GM12878 (cell line): ENCODE data around the gene RTP3. TPM values are rescaled to one million over a fixed set of nuclear protein-coding genes. Genes with fewer than 3 reads are reported as not detected.

ENCODE experiments used
- ATAC-seq: fragments of 200-7000 bp; cut with Tn5 transposase; 3 replicates; pipeline ENCODE4 v1.9.1; 2020; ENCODE audit warnings: mild to moderate bottlenecking, moderate library complexity
- BruUV-seq: library from RNA; stranded (reverse); fragments of 400-500 nt; replicated peaks from 2 replicates; lab custom pipeline; 2021; lab: Mats Ljungman, UMichigan
- CTCF ChIA-PET: fragments of 300-600 bp; sonication (Branson Sonifier 250); formaldehyde crosslinking; extraction: SDS; loops from one replicate; lab custom pipeline; 2021; ENCODE audit warnings: inconsistent platforms; lab: Yijun Ruan, JAX
- POLR2A ChIA-PET: fragments of 350-600 bp; formaldehyde crosslinking; extraction: SDS; loops from one replicate; lab custom pipeline; 2021; ENCODE audit warnings: inconsistent platforms; lab: Charles Lee
- RAD21 ChIA-PET: fragments of 300-600 bp; sonication (Branson Sonifier 250); formaldehyde crosslinking; loops from one replicate; lab custom pipeline; 2023; ENCODE audit warnings: antibody characterized with exemption; ENCODE audit not compliant: unreplicated experiment; lab: Charles Lee
- SMC1A ChIA-PET: fragments of 300-600 bp; sonication (Branson Sonifier 250); formaldehyde crosslinking; loops from one replicate; lab custom pipeline; 2023; ENCODE audit not compliant: unreplicated experiment, uncharacterized antibody; lab: Charles Lee
- DNase-seq: peaks from one replicate; pipeline ENCODE4 v3.0.0-alpha.2; 2011; ENCODE audit warnings: low read depth, low spot score
- FAIRE-seq: peaks from 3 replicates; lab custom pipeline; 2011; peaks lifted over from hg19 to GRCh38; lab: Jason Lieb, UNC
- H2AFZ ChIP-seq: 2 replicates; pipeline ENCODE4 v1.6.0; 2011; ENCODE audit warnings: low read depth, low read length, control low read depth; ENCODE audit not compliant: control insufficient read depth
- H3K27ac ChIP-seq: 2 replicates; pipeline ENCODE4 v1.5.1; 2011; ENCODE audit warnings: control low read depth; ENCODE audit not compliant: control insufficient read depth, insufficient read depth
- H3K27me3 ChIP-seq, 2 experiments: replicated peaks in 1 of 2; 2 replicates each; pipeline versions ENCODE4 v1.6.0 to v1.6.1; 2011; ENCODE audit warnings: low read length in 1 of 2; ENCODE audit not compliant: control insufficient read depth in 2 of 2, insufficient read depth in 2 of 2
- H3K36me3 ChIP-seq, 2 experiments: 2 replicates each; pipeline ENCODE4 v1.5.1; 2011; ENCODE audit warnings: low read length in 1 of 2; ENCODE audit not compliant: control insufficient read depth in 2 of 2, insufficient read depth in 2 of 2
- H3K4me1 ChIP-seq: 2 replicates; pipeline ENCODE4 v1.6.1; 2011; ENCODE audit warnings: mild to moderate bottlenecking, low read length, moderate library complexity, mixed read lengths; ENCODE audit not compliant: control insufficient read depth, insufficient read depth
- H3K4me2 ChIP-seq: 2 replicates; pipeline ENCODE4 v1.6.0; 2011; ENCODE audit warnings: control low read depth; ENCODE audit not compliant: control insufficient read depth, insufficient read depth
- H3K4me3 ChIP-seq: fragments of 200-600 bp; sonication (generic); 2 replicates; pipeline ENCODE4 v1.5.1; 2016
- H3K79me2 ChIP-seq: 2 replicates; pipeline ENCODE4 v1.6.0; 2011; ENCODE audit warnings: low read length; ENCODE audit not compliant: control insufficient read depth, insufficient read depth
- H3K9ac ChIP-seq: 2 replicates; pipeline ENCODE4 v1.8.0; 2011; ENCODE audit warnings: low read length, control low read depth, mixed read lengths; ENCODE audit not compliant: control insufficient read depth, insufficient read depth
- H3K9me3 ChIP-seq: replicated peaks from 3 replicates; pipeline ENCODE4 v1.5.1; 2011; ENCODE audit warnings: mild to moderate bottlenecking, low read length; ENCODE audit not compliant: control insufficient read depth, insufficient read depth
- H4K20me1 ChIP-seq: 2 replicates; pipeline ENCODE4 v1.6.0; 2011; ENCODE audit not compliant: control insufficient read depth, insufficient read depth
- CHD2 ChIP-seq: IDR thresholded peaks from 2 replicates; pipeline ENCODE4 v1.6.1; 2011; ENCODE audit warnings: low read depth, low read length, improper control_type of control experiment, borderline replicate concordance
- E2F8 ChIP-seq: fragments of 450-650 bp; IDR thresholded peaks from 2 replicates; pipeline ENCODE4 v1.6.1; 2018; ENCODE audit warnings: mild to moderate bottlenecking, low read depth, moderate library complexity; ENCODE audit not compliant: partially characterized antibody
- GABPA ChIP-seq: IDR thresholded peaks from 2 replicates; pipeline ENCODE4 v1.6.1; 2014; ENCODE audit warnings: antibody characterized with exemption, low read depth, mild to moderate bottlenecking, inconsistent platforms
- IRF3 ChIP-seq: fragments of 450-650 bp; IDR thresholded peaks from 2 replicates; pipeline ENCODE4 v1.6.1; 2014; ENCODE audit warnings: mild to moderate bottlenecking
- MTA3 ChIP-seq: IDR thresholded peaks from 2 replicates; pipeline ENCODE4 v1.6.1; 2012; ENCODE audit warnings: low read length, inconsistent platforms, borderline replicate concordance
- NFYB ChIP-seq: IDR thresholded peaks from 2 replicates; pipeline ENCODE4 v1.6.1; 2011; ENCODE audit warnings: low read depth, mild to moderate bottlenecking, low read length, improper control_type of control experiment, moderate library complexity; ENCODE audit not compliant: insufficient read depth
- NR2C2 ChIP-seq: IDR thresholded peaks from 2 replicates; pipeline ENCODE4 v1.6.1; 2011; ENCODE audit warnings: borderline replicate concordance, low read depth; ENCODE audit not compliant: control insufficient read depth, insufficient read length
- NR2F1 ChIP-seq: fragments of 450-650 bp; conservative IDR thresholded peaks from 2 replicates; pipeline ENCODE4 v1.6.1; 2017; ENCODE audit warnings: mild to moderate bottlenecking
- NRF1 ChIP-seq: conservative IDR thresholded peaks from 2 replicates; pipeline ENCODE4 v1.6.1; 2011; ENCODE audit warnings: mild to moderate bottlenecking, low read depth, low read length, improper control_type of control experiment
- PML ChIP-seq: IDR thresholded peaks from 2 replicates; pipeline ENCODE4 v1.6.1; 2012; ENCODE audit warnings: low read length, inconsistent platforms
- RAD21 ChIP-seq: IDR thresholded peaks from 2 replicates; pipeline ENCODE4 v1.6.1; 2011; ENCODE audit warnings: mild to moderate bottlenecking, low read depth, low read length, moderate library complexity; ENCODE audit not compliant: insufficient read depth
- ZNF687 ChIP-seq: fragments of 450-650 bp; IDR thresholded peaks from 2 replicates; pipeline ENCODE4 v1.6.1; 2017; ENCODE audit warnings: mild to moderate bottlenecking, moderate library complexity
- whole genome bisulfite sequencing: methylation state at CpG from one replicate; pipeline ENCODE4 v1.1.6; 2016; ENCODE audit warnings: low lambda C conversion rate; ENCODE audit not compliant: insufficient replicate concordance, insufficient coverage; ENCODE audit errors: missing lambda C conversion rate; 5-methylcytosine and 5-hydroxymethylcytosine counted together
- in situ Hi-C: fragments of 300-500 bp; cut with MboI; formaldehyde crosslinking; loops from 9 replicates; pipeline ENCODE4 v1.14.3; 2018; ENCODE audit warnings: mixed read lengths
- intact Hi-C: fragments of 100-400 bp; cut with micrococcal nuclease; formaldehyde crosslinking; loops from one replicate; pipeline ENCODE4 v1.14.2; 2022; ENCODE audit not compliant: unreplicated experiment
- polyA plus RNA-seq, 11 experiments: library from polyadenylated mRNA; depleted of rRNA in 4 of 11; unstranded in 6 of 11; stranded (reverse) in 5 of 11; fragments of >200 nt; fragmentation: Nextera tagmentation in 4 of 11; fragmentation: Illumina TruSeq in 1 of 11; extraction: Ambion mirVana in 4 of 11; extraction: Trizol in 1 of 11; gene quantifications; 1 replicate in 1 of 11; 2 replicates in 10 of 11; pipeline versions ENCODE4 v1.2.1 to v1.2.3, GENCODE V29; 2011 to 2016; ENCODE audit warnings: inconsistent platforms in 2 of 11, missing spikeins in 2 of 11, low read depth in 1 of 11
- total RNA-seq, 4 experiments: library from RNA; depleted of rRNA in 3 of 4; stranded (reverse); fragments of >200 nt in 3 of 4; fragmentation: Illumina TruSeq in 1 of 4; extraction: Trizol in 1 of 4; gene quantifications; 2 replicates each; pipeline versions ENCODE4 v1.2.1 to v1.2.3, GENCODE V29; 2013 to 2021
- TF ChIP-seq, protein P1 (sequence below): fragments of 450-650 bp; IDR thresholded peaks from 2 replicates; pipeline ENCODE4 v1.6.1; 2017; ENCODE audit warnings: mild to moderate bottlenecking, low read depth, inconsistent platforms; ENCODE audit not compliant: poor library complexity, severe bottlenecking

Gene RTP3
- total and polyA plus RNA-seq, 10 of the 15 experiments (the other 5 are each of a cell fraction or from before 2014, with no cell fraction given) = 0.06 TPM; not detected in 9

DNA sequence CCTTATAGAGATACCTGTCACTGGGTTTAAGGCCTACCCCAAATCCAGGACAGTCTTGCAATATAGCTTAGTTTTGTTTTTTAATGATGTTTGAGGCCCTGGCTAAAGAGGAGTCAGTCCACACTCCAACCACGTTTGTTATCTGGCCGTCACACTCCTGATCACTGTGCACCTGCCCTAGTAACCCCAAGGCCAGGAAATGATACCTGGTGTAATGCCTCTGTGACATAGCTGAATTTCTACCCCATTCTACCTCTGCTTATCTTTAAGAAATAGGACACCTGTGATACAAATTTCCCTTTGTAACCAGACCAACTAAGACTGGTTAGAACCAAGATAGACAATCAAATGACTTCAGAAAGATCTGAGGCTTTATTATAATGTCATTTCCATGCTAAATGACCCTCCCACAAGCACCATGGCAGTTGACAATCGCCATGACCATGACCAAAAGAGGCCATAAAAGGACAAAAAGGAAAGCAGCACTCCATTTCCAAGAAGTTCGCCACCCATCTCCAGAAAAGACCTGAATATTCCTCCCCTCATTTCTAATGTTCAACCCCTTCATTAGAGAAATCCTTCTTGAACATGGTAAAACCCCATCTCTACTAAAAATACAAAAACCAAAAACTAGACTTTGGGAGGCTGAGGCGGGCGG is 4.8 kb upstream of the RTP3 start:
- no peaks in the 10 kb centered on the region for H3K36me3 ChIP-seq
- ChIA-PET SMC1A (interaction anchor here (0.9 to 1.6 kb wide), 3 partner anchors 9 to 136 kb away, joined by 3 to 5 read pairs (median 3); no protein-coding TSS in a partner anchor), CTCF (interaction anchor here (0.7 to 11.0 kb wide), 3 partner anchors 9 to 136 kb away, joined by 3 to 207 read pairs (median 8); no protein-coding TSS in a partner anchor), POLR2A (no interaction called here), RAD21 (no interaction called here)
- no TSS peak for BruUV-seq
- ATAC-seq (no peak), DNase-seq (no peak), FAIRE-seq (peak; percentile 18)
- TF ChIP-seq RAD21 = no peak
- no peak for TF ChIP-seq NFYB
- TF ChIP-seq ZNF687 = no peak
- TF ChIP-seq E2F8 = no peak
- TF ChIP-seq MTA3 = no peak
- TF ChIP-seq NR2C2 = no peak
- no peak for TF ChIP-seq CHD2
- TF ChIP-seq IRF3 = no peak
- no peak for TF ChIP-seq NR2F1
- TF ChIP-seq NRF1 = no peak
- no peak for TF ChIP-seq GABPA
- TF ChIP-seq, protein P1, sequence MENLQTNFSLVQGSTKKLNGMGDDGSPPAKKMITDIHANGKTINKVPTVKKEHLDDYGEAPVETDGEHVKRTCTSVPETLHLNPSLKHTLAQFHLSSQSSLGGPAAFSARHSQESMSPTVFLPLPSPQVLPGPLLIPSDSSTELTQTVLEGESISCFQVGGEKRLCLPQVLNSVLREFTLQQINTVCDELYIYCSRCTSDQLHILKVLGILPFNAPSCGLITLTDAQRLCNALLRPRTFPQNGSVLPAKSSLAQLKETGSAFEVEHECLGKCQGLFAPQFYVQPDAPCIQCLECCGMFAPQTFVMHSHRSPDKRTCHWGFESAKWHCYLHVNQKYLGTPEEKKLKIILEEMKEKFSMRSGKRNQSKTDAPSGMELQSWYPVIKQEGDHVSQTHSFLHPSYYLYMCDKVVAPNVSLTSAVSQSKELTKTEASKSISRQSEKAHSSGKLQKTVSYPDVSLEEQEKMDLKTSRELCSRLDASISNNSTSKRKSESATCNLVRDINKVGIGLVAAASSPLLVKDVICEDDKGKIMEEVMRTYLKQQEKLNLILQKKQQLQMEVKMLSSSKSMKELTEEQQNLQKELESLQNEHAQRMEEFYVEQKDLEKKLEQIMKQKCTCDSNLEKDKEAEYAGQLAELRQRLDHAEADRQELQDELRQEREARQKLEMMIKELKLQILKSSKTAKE = no peak
- no peak for TF ChIP-seq PML
- H3K27ac ChIP-seq = no peak overlapping the region
- H3K79me2 ChIP-seq = no peaks in the 10 kb centered on the region
- H2AFZ ChIP-seq = no peak overlapping the region
- intact Hi-C loops (no loop called here), in situ Hi-C loops (no loop called here)
- no peak overlapping the region for H3K4me3 ChIP-seq
- H3K9me3 ChIP-seq = no peaks in the 10 kb centered on the region
- no peak overlapping the region for H3K9ac ChIP-seq
- H4K20me1 ChIP-seq = no peaks in the 10 kb centered on the region
- H3K27me3 ChIP-seq = no peaks in the 10 kb centered on the region
- WGBS = 68% methylated on average over 6 of the region's 6 CpGs
- peaks cover 5% of the 10 kb centered on the region for H3K4me1 ChIP-seq
- H3K4me2 ChIP-seq = no peak overlapping the region
